GM18517 (cell line): Measurements from ENCODE around the gene PHF20.
"Not testable (repeated sequence)": the region's sequence is repeated elsewhere in the genome, so short reads cannot be mapped to it uniquely, and the experiment has no call there.

ENCODE experiments used
- ATAC-seq: cut with Tn5 transposase; IDR thresholded peaks from one replicate; pipeline ENCODE4 v1.9.1; 2021; ENCODE audit warnings: mild to moderate bottlenecking, moderate library complexity; ENCODE audit not compliant: unreplicated experiment

PHF20 gene

DNA sequence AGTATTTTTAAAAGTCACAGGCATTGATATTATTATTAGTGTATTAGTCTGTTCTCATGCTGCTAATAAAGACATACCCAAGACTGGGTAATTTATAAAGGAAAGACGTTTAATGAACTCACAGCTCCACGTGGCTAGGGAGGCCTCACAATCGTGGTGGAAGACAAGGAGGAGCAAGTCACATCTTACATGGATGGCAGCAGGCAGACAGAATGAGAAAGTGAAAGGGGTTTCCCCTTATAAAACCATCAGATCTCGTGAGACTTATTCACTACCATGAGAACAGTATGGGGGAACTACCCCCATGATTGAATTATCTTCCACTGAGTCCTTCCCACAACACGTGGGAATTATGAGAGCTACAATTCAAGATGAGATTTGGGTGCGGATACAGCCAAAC is 187.5 kb downstream of the PHF20 start:
- ATAC-seq = not testable (repeated sequence)

DNA sequence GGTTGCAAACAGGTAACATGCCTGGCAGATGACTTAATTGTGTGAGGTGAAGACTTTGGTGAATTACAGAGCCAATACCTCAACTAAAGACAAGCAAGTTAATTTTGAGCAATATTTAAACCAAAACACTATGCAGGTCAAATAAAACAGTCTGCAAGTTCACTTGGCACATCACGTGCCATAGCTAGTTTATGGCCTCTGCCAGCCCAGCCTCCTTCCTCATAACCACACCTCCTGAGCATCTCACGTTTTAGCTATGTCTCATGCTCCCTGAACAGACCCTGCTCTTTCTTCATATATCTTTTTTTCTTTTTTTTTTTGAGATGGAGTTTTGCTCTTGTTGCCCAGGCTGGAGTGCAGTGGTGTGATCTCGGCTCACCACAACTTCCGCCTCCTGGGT is 192.1 kb downstream of the PHF20 start:
- no peak for ATAC-seq

DNA sequence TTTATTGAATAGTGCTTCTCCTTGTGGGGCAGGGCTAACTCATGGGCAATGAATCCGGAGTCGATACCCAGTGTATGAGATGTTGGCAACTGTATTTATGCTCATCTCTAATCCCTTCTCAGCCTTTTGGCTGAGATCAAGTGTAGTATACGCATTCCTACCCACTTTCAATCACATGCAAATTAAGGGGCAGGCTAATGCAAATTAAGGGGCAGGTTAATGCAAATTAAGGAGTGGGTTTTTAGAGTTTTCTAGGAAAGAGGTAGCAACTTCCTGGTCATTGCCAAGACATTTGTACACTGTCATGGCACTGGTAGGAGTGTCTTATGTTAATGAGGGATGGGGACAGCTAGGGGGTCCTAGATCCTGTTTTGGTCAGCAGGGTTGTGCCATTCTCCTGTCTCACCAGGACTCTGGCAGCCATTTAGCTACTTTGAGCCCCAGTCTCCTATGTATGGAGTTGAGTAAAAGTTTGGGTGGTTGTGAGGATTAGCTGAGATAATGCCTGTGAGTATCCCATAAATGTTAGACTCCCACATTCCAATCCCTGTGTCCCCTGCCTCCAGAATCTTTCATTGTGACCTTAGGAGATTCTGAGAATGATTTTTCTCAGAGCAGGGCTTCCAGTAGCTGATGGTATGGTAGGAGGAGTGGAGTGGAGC is 196.3 kb downstream of the PHF20 start, which contains the start of gene CNBD2:
TSS of gene CNBD2 (plus strand) at position 612 of the 662 bp plus-strand sequence. CDS start 173 bp downstream, outside the sequence.
- no peak for ATAC-seq

DNA sequence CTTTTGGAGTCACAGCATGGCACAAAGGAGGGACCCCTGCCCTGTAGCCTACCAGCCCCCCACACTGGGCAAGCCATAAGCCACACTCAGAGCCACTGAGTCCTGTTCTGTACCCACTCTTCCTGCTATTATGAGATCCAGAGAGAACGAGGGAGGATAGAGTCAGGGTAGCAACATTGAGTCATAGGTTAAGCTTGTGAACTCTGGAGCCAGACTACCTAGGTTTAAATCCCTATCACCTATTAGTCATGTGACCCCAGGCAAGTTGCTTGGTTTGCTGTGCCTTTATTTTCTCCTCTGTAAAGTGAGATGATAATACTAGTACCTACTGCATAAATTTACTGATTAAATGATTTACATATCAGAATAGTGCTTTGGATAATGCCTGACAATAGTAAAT is 197.1 kb downstream of the PHF20 start:
- no peak for ATAC-seq

DNA sequence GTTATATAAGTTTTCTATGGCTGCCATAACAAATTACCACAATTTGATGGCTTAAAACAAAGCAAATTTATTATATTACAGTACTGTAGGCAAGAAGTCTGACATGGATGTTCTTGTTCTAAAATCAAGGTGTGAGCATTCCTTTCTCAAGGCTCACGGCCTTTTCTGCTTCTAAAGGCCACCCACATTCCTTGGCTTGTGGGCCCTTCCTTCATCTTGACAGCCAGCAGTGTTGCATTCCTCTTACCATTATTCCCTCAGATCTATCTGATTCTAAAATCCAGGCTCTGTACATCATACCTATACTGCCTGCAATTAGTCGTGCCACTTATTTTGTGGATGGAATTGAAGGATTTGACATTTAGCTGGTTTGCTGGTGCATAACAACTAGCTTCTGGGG is 200.2 kb downstream of the PHF20 start:
- no peak for ATAC-seq

DNA sequence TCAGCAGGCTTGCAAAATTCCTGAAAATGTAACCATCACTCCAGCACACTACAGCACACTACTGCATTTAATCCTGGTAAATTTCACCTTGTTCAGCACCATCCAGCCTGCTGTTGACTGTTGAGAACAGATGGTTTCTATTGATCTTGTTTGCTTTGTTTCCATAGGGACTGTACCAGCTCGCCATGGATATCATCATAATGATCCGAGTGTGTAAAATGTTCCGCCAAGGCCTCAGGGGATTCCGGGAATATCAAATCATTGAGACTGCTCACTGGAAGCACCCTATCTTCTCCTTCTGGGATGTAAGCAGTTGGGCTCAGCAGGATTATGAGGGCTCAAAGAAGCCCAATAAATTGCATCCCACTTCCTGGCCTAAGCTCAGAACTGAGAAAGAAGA is 200.6 kb downstream of the PHF20 start:
- no peak for ATAC-seq

DNA sequence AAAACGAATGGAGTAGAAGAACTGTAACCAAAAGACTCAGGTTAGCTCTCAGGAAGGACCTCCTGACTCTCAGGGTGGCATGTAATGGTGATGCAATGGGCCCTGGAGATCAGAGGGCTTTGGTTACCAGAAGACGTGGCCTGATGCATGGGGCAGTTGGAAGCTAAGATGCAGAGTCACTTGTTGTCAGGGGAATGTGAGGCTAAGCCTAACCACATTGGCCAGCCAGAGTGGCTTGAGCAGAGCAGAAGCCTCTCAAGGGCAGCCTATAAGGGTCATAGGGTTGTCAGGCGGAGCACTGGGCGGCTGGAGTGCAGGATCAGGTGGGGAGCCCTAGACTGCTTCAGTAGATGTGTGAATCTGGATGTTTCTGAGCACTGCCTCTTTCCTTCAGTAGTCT is 202.4 kb downstream of the PHF20 start:
- ATAC-seq = no peak

DNA sequence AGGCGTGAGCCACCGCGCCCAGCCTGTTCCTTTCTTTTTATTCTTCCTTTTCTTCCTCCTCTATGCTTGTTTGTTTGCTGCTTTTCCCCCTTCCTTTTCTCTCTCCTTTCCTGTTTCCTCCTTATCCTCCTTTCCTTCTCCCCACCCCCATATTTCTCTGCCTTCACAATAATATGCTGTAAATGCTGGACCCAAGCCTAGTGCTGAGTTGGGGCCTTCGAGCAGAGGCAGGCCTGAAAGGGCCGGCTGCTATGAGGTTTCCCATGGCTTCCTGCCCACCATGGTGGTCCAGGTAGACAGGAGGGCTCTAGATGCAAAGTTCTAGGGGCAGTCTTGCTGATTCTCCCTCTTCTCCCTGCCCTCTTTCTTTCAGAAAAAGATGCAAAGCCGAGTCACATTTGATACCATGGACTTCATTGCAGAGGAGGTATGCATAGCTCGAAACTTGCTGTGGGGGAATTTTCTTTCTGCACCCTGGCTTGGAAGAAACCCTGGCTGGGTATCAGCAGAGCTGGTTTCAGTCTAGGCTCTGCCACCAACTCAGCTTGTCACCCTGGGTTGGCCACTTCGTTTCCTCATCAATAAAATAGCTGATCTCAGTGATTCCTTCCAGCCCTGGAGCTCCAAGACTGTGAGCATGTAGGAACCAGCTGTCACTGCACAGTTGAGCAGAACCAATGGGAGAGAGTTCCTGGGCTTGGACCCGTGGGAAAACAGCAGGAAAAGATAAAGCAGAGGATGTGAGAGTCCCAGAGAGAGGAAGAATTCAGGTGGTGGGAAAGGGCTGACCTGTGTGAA is 204.0 kb downstream of the PHF20 start:
- ATAC-seq = no peak

DNA sequence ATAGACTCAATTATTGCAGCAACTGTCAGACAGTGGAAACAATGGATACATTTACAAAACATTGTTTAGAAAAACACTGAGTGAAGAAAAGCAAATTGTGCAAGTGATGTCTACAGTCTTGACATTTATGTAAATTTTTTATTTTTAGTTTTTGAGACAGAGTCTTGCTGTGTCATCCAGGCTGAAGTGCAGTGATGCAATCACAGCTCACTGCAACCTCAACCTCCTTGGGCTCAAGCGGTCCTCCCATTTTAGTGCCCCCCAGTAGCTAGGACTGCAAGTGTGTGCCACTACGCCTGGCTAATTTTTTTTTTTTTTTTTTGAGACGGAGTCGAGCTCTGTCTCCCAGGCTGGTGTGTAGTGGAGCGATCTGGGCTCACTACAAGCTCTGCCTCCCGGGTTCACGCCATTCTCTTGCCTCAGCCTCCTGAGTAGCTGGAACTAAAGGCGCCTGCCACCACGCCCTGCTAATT is 206.3 kb downstream of the PHF20 start:
- ATAC-seq = no peak

DNA sequence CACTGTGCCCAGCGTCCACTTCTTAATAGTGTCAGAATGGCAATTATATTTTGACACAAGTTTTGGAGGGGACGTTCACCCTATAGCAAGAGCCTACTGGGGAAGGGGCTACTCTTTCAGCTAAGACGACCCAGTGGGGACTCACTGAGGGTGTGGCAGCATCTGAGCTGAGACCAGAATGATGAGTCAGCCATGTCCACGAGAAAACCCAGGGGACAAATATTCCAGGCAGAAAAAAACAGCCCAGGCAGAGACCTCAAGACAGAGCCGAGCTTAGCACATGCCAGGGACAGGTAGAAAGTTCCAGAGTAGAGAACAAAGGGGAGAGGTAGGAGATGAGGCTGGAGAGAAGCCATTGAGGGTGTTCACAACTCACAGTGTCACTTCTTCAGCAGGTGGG is 207.7 kb downstream of the PHF20 start:
- no peak for ATAC-seq

DNA sequence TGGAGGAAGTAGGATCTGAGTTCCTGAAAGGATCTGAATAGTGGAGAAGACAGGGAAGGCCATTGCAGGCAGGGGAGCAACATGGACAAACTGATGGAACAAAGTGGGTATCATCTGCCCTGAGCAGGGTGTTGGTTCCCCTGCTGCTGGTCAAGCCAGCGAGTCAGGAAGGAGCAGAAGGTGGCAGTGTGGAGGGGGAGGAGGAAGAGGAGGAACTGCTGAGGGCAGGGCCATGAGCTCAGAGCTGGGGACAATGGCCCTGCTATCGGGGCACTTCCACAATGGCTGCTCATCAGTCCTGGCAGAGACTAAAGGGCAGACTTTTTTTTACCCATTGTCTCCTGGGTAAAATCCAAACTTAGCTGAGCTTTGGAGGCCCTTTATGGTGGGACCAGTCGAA is 210.2 kb downstream of the PHF20 start:
- no peak for ATAC-seq

DNA sequence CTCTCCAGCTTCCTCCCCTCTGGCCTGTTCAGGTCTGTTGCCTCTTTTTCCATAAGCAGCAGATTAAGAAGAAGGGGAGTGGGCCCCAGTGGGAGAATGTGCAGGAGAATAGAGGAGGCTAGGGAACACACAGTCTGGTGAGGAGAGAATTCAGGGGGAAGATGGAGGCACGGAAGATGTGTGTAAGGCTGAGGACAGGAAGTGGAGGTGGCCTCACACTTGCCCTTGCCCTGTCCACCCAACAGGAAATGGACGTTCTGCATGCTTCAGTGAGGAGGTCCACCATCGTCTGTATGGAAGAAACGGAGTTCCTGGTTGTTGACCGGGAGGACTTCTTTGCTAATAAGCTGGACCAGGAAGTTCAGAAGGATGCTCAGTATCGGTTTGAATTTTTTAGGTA is 212.6 kb downstream of the PHF20 start:
- ATAC-seq = no peak

DNA sequence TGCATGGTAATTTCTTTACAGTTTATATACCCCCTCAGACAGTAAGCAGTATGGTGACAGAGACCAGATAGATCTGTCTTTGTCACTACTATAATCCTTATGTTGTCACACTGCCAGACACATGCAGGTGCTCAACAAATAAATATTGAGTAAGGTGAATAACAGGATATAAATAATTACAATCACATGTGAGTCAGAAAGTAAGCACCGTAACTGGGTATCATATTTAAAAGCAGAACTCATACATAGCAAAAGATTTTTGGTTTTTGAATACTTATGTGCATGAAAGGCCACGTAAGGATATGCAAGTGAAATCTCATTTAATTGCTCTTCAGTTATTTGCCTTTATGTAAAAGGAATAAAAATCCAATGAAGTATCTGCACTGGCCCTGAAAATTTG is 214.0 kb downstream of the PHF20 start:
- no peak for ATAC-seq

DNA sequence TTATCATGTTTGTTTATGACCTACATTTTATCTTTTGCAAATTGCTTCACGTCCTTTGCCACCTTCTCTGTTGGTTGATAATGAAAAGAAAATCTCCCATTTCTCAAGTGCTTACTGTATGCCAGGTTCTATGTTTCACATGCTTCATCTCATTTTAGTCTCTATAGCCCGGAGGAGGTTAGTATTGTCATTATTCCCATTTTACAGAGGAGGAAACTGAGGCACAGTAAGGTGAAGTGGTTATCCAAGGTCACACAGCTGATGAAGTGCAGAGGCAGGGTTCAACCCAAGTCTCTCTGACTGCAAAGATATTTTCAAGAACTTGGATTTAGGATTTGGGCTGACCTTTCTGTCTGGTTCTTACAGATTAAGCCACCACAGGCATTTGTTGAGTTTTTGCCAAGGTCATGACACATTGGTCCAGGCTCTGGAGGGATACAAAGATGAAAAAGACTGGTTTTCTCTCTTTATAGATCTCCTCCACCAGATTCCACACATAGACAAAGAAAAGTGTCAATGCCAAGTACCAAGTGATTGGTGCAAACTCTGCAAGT is 217.2 kb downstream of the PHF20 start:
- no peak for ATAC-seq

DNA sequence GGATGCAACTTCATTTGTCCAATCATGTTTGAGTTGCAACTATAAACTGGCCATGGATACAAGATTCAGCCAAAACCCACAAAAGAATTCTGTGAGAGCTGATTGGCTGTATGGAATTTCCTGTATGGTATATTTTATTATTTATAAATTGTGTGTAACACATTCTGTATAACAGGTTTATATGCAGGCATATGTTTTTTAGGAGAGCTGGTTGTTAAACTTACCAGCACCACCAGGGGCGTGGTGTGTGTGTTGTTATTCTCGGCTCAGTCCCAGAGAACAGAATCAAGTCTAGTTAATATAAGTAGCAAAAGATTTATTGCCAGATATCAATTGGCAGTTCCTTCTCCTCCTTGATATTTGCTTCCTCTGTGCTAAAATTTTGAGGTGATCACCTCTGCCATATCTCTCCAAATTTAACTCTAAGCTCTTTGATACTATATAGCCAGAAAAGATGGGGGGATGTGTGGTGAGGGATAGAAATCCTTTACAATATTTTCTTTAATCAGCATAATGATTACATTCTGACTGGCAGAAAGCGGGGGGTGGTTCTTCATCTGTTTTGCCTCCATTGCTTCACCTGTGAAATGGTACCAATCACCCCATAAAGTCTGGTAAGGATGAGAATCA is 219.4 kb downstream of the PHF20 start:
- no peak for ATAC-seq

DNA sequence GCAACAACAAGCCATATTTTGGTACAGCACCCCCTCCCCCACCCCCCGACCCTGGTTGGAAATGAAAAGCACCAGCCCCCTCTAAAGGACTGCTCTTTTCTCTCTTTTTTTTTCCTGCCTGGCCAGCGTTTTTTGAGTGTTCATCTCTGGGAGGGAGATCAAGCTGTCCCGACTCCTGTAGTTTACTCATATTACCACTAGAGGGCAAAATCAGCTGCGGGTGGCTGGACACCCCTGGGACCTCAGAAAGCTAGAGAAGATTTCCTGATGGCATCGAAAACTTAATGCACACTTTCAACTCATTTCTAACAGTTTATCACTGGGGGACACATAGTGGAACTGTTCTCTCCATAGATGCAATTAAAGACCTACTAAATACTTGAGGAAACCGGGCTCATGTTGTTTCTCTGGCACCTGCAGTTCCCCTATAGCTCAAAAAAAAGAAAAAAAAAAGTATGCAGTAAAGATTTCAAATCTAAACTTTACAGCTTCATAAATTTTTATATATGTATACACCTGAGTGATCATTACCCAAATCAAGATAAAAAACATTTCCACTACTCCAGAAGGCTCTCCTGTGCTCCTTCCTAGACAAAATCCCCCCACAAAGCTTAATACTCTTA is 221.0 kb downstream of the PHF20 start:
- ATAC-seq = no peak

DNA sequence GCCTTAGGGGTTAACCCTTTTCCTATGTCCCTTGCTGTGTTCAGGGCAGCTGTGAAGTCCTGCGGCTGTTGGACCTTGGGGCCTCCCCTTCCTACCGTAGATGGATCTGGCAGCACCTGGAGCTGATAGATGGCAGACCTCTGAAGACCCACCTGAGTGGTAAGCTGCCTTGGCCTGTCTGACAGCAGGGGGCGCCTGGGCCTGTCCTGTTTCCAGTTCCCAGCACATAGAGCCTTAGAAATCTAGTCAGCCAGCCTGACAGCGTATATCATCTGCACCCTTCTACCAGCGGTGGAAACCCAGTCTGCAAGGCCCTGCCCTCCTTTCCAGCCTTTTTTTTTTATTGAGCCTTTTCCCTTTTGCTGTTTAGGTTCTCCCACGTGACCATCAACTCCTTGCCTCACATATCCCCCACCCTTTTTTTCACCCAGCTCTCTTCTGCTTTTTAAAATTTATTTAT is 223.2 kb downstream of the PHF20 start:
- ATAC-seq = no peak

DNA sequence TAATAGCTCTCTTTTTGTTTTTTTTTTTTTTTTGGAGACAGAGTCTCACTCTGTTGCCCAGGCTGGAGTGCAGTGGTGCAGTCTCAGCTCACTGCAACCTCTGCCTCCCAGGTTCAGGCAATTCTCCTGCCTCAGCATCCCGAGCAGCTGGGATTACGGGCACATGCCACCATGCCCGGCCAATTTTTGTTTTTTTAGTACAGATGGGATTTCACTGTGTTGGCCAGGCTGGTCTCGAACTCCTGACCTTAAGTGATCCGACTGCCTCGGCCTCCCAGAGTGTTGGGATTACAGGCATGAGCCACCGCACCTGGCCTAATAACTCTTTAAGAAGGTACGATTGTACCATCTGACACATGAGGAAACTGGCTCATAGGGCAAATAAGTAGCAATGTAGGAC is 224.7 kb downstream of the PHF20 start:
- not testable (repeated sequence) for ATAC-seq
